OCI-LY7 (cell line): Measurements from ENCODE around the gene ABCA3. TPM values are rescaled to one million over a fixed set of nuclear protein-coding genes. Genes with fewer than 3 reads are reported as not detected.
"Not testable (repeated sequence)": the region's sequence is repeated elsewhere in the genome, so short reads cannot be mapped to it uniquely, and the experiment has no call there.

Source experiments
- BruUV-seq: library from RNA; stranded (reverse); fragments of 400-500 nt; replicated peaks from 2 replicates; lab custom pipeline; 2021; lab: Mats Ljungman, UMichigan
- CTCF ChIA-PET: fragments of 300-600 bp; sonication (Branson Sonifier 250); formaldehyde crosslinking; loops from one replicate; lab custom pipeline; 2022; ENCODE audit warnings: antibody characterized with exemption; ENCODE audit not compliant: unreplicated experiment; lab: Charles Lee
- POLR2A ChIA-PET: fragments of 300-600 bp; sonication (Branson Sonifier 250); formaldehyde crosslinking; loops from one replicate; lab custom pipeline; 2022; ENCODE audit warnings: antibody characterized with exemption; lab: Charles Lee
- DNase-seq: peaks from one replicate; pipeline ENCODE4 v3.0.0-alpha.2; 2015; ENCODE audit warnings: low spot score
- H2AFZ ChIP-seq: fragments of 200-600 bp; sonication (generic), shearing (Covaris generic); 2 replicates; pipeline ENCODE4 v1.6.1; 2014; ENCODE audit warnings: mild to moderate bottlenecking, antibody characterized with exemption, low read length, moderate library complexity
- H3K27ac ChIP-seq: fragments of 200-600 bp; sonication (generic); 2 replicates; pipeline ENCODE4 v1.5.1; 2014; ENCODE audit warnings: mixed run types, low read depth, mild to moderate bottlenecking, moderate library complexity, low read length, inconsistent platforms; ENCODE audit not compliant: poor library complexity, severe bottlenecking
- H3K36me3 ChIP-seq: fragments of 200-600 bp; sonication (generic); 2 replicates; pipeline ENCODE4 v1.6.1; 2014; ENCODE audit warnings: mild to moderate bottlenecking, antibody characterized with exemption, low read length, moderate library complexity, mixed read lengths; ENCODE audit not compliant: insufficient read depth
- H3K4me1 ChIP-seq: fragments of 200-600 bp; sonication (generic); 2 replicates; pipeline ENCODE4 v1.5.1; 2014; ENCODE audit warnings: mild to moderate bottlenecking, low read length; ENCODE audit not compliant: insufficient read depth, poor library complexity, severe bottlenecking
- H3K4me2 ChIP-seq: fragments of 200-600 bp; sonication (generic); 2 replicates; pipeline ENCODE4 v1.6.1; 2014; ENCODE audit warnings: mild to moderate bottlenecking, low read length
- H3K4me3 ChIP-seq: fragments of 200-600 bp; sonication (generic); 2 replicates; pipeline ENCODE4 v1.5.1; 2014; ENCODE audit warnings: mild to moderate bottlenecking, low read depth, low read length; ENCODE audit not compliant: poor library complexity, severe bottlenecking
- H3K79me2 ChIP-seq: fragments of 200-600 bp; sonication (generic); 2 replicates; pipeline ENCODE4 v1.6.1; 2016; ENCODE audit warnings: low read depth, mild to moderate bottlenecking, low read length, moderate library complexity, mixed read lengths; ENCODE audit not compliant: insufficient read depth
- H3K9me2 ChIP-seq: fragments of 200-600 bp; sonication (generic); 2 replicates; pipeline ENCODE4 v1.6.1; 2016; ENCODE audit warnings: mild to moderate bottlenecking, low read length, mixed read lengths; ENCODE audit not compliant: insufficient read depth
- H3K9me3 ChIP-seq: fragments of 200-600 bp; sonication (generic); 2 replicates; pipeline ENCODE4 v1.6.1; 2014; ENCODE audit warnings: mild to moderate bottlenecking, mixed run types, low read length, mixed read lengths
- H4K20me1 ChIP-seq: fragments of 200-600 bp; sonication (generic); 2 replicates; pipeline ENCODE4 v1.6.1; 2014; ENCODE audit warnings: mild to moderate bottlenecking, antibody characterized with exemption, low read length, moderate library complexity, mixed read lengths; ENCODE audit not compliant: insufficient read depth
- CTCF ChIP-seq: fragments of 200-600 bp; sonication (generic); conservative IDR thresholded peaks from 2 replicates; pipeline ENCODE4 v1.5.1; 2014; ENCODE audit warnings: mild to moderate bottlenecking, antibody characterized with exemption, low read length, moderate library complexity, mixed read lengths
- EZH2phosphoT487 ChIP-seq: fragments of 200-600 bp; sonication (generic); IDR thresholded peaks from 2 replicates; pipeline ENCODE4 v1.6.1; 2018; ENCODE audit warnings: low read depth, borderline replicate concordance, mild to moderate bottlenecking, mixed run types, antibody characterized with exemption, low read length, moderate library complexity, mixed read lengths
- intact Hi-C: fragments of 100-400 bp; cut with micrococcal nuclease; formaldehyde crosslinking; loops from one replicate; pipeline ENCODE4 v1.10.0; 2022; ENCODE audit not compliant: unreplicated experiment
- total RNA-seq, 2 experiments: library from RNA; depleted of rRNA in 1 of 2; stranded (reverse); fragments of >200 nt in 1 of 2; shearing (Covaris generic) in 1 of 2; gene quantifications; 2 replicates each; pipeline ENCODE4 v1.2.3, GENCODE V29; 2014 to 2022

The ABCA3 gene
- total RNA-seq, 2 experiments from 2014 or later: 0.23 TPM; not detected in 1

- no TSS peak for BruUV-seq
- CTCF ChIA-PET: interaction anchor here (0.6 kb wide), 1 partner anchor 633 kb away, joined by 3 read pairs; no protein-coding TSS in a partner anchor
- intact Hi-C loops: no loop called here
Measured at GRCh38 chr16:2388139-2388874, 47.8 kb upstream of the ABCA3 start.

GRCh38 chr16:2386990-2387389, 46.5 kb upstream of the ABCA3 start:
- DNase-seq: no peak
- no peaks in the 10 kb centered on the region for H3K79me2 ChIP-seq
- CTCF ChIA-PET: no interaction called here
- H3K4me1 ChIP-seq: no peaks in the 10 kb centered on the region
- H3K27ac ChIP-seq: no peak overlapping the region
- no peak overlapping the region for H3K4me2 ChIP-seq
- H3K4me3 ChIP-seq: no peak overlapping the region
- H3K9me2 ChIP-seq: no peaks in the 10 kb centered on the region
- no peaks in the 10 kb centered on the region for H3K36me3 ChIP-seq
- TF ChIP-seq EZH2phosphoT487: no peak
- peak; percentile 46 for TF ChIP-seq CTCF
- H4K20me1 ChIP-seq: no peaks in the 10 kb centered on the region
- no TSS peak for BruUV-seq
- POLR2A ChIA-PET: interaction anchor here (0.7 kb wide), 1 partner anchor 29 kb away, joined by 3 read pairs; no protein-coding TSS in a partner anchor
- intact Hi-C loops: no loop called here
- H3K9me3 ChIP-seq: no peaks in the 10 kb centered on the region
- no peak overlapping the region for H2AFZ ChIP-seq

More at GRCh38 chr16:2388139-2388874, 47.8 kb upstream of the ABCA3 start:
- no peaks in the 10 kb centered on the region for H3K36me3 ChIP-seq
- H3K4me3 ChIP-seq: no peak overlapping the region
- no peaks in the 10 kb centered on the region for H3K79me2 ChIP-seq
- POLR2A ChIA-PET: interaction anchor here (0.9 kb wide), 1 partner anchor 31 kb away, joined by 3 read pairs; no protein-coding TSS in a partner anchor
- H3K4me1 ChIP-seq: no peaks in the 10 kb centered on the region
- no peaks in the 10 kb centered on the region for H3K9me2 ChIP-seq
- no peak overlapping the region for H3K4me2 ChIP-seq
- no peak for DNase-seq
- no peaks in the 10 kb centered on the region for H3K9me3 ChIP-seq
- no peak overlapping the region for H2AFZ ChIP-seq
- TF ChIP-seq EZH2phosphoT487 (no peak), CTCF (no peak)
- no peaks in the 10 kb centered on the region for H4K20me1 ChIP-seq
- no peak overlapping the region for H3K27ac ChIP-seq

- H4K20me1 ChIP-seq, H3K4me2 ChIP-seq, intact Hi-C loops, H3K27ac ChIP-seq, CTCF ChIA-PET, DNase-seq, H3K4me1 ChIP-seq, H3K9me2 ChIP-seq, H3K9me3 ChIP-seq, BruUV-seq, H3K79me2 ChIP-seq, POLR2A ChIA-PET, H3K4me3 ChIP-seq, H3K36me3 ChIP-seq, H2AFZ ChIP-seq: not testable (repeated sequence)
Measured at GRCh38 chr16:2385982-2386381, 45.5 kb upstream of the ABCA3 start.
